ENCODE results near the gene SLC35E1. TPM values are rescaled to one million over a fixed set of nuclear protein-coding genes. Genes with fewer than 3 reads are reported as not detected.

SLC35E1 gene
- total and polyA plus RNA-seq, 2 of the 4 experiments (the other 2 are of a cell fraction), result 22.6 to 38.0 TPM

DNA sequence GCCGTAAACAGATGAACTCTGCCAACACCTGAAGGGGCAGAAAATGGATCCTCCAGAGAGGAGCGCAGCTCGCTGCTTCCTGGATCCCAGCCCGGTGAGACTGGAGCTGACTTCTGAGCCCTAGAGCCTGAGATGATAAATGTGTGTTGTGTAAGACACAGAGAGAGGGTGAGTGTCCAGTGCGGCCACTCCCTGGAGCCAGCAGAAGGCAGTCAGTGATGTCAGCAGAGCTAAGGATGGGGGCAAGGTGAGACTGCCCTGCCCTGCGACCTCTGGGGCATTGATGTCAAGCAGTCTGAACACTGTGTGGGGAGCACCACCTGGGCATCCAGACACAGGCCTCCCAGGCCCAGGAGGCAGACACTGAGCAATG, 9.7 kb upstream of the SLC35E1 start:
- H2AK9ac ChIP-seq (replicated peaks; ENCODE audit: low read depth, low read length, poor library complexity), result no peak overlapping the region
- H3K14ac ChIP-seq (replicated peaks; ENCODE audit: low read depth, low read length), result no peak overlapping the region
- H4K20me1 ChIP-seq (ENCODE audit: insufficient read depth, low read length), result peaks cover 94% of the 10 kb centered on the region
- no peak for TF ChIP-seq NFE2L2 (IDR thresholded peaks at IDR 0.05; ENCODE audit: low read depth, low read length)
- TF ChIP-seq CEBPB (IDR thresholded peaks at IDR 0.05; ENCODE audit: low read depth, low read length), result peak; percentile 46; the same call in 1 of the 2 replicates
- H2BK5ac ChIP-seq (ENCODE audit: low read depth, low read length, poor library complexity, severe bottlenecking), result no peak overlapping the region
- H2AK5ac ChIP-seq (ENCODE audit: low read depth, low read length), result no peak overlapping the region
- no peaks in the 10 kb centered on the region for H3K27me3 ChIP-seq (ENCODE audit: control insufficient read depth, insufficient read depth, low read length)
- no peak overlapping the region for H3K4me3 ChIP-seq (ENCODE audit: insufficient read depth, low read depth, low read length)
- H3K79me1 ChIP-seq (ENCODE audit: low read depth in 1 of 2, low read length in 2 of 2), result peaks cover 40 to 93% of the 10 kb centered on the region in 2 experiments
- no TSS peak for BruUV-seq (replicated peaks)
- ChIA-PET POLR2A (ENCODE audit: unreplicated experiment) (no interaction called here), CTCF (no interaction called here)
- no peak overlapping the region for H4K8ac ChIP-seq (ENCODE audit: low read depth in 2 of 2, low read length in 2 of 2)
- no peak overlapping the region for H3K9ac ChIP-seq (ENCODE audit: low read depth, low read length)
- H3K4me1 ChIP-seq (ENCODE audit: control insufficient read depth, insufficient read depth, low read length), result peaks cover 19% of the 10 kb centered on the region
- H2AFZ ChIP-seq (replicated peaks; ENCODE audit: low read length, poor library complexity), result no peak overlapping the region
- no peak overlapping the region for H4K91ac ChIP-seq (ENCODE audit: insufficient read depth, low read depth, low read length)
- H3K4me2 ChIP-seq (ENCODE audit: low read depth, low read length), result no peak overlapping the region
- dilution Hi-C loops (cut with HindIII; ENCODE audit: low sequenced_read_pairs, unreplicated experiment) (no loop called here), in situ Hi-C loops (cut with MboI; ENCODE audit: low sequenced_read_pairs) (loop anchor here (5.0 kb wide), 1 partner anchor 45 kb away; the partner anchor contains the start of gene MED26), intact Hi-C loops (cut with micrococcal nuclease) (no loop called here)
- ATAC-seq (ENCODE audit: low read depth) (no peak), DNase-seq (peak; percentile 23)
- H4K5ac ChIP-seq (ENCODE audit: low read depth, low read length), result no peak overlapping the region
- H3K56ac ChIP-seq (ENCODE audit: extremely low read depth, insufficient read depth, low read length), result no peak overlapping the region
- no peak overlapping the region for H2BK120ac ChIP-seq (ENCODE audit: low read depth, low read length)
- peaks cover 15% of the 10 kb centered on the region for H3K36me3 ChIP-seq (ENCODE audit: control insufficient read depth, insufficient read depth, low read length)
- no peak overlapping the region for H2BK15ac ChIP-seq (ENCODE audit: low read depth, low read length)
- no peak overlapping the region for H3K4ac ChIP-seq (ENCODE audit: low read depth, low read length)
- no peaks in the 10 kb centered on the region for H3K9me3 ChIP-seq (ENCODE audit: control insufficient read depth, insufficient read depth, low read length)
- no peak overlapping the region for H3K23ac ChIP-seq (ENCODE audit: low read depth, low read length)
- H3K18ac ChIP-seq (ENCODE audit: low read depth, low read length), result no peak overlapping the region
- H3K9me1 ChIP-seq (ENCODE audit: insufficient read depth, low read length), result peaks cover 38% of the 10 kb centered on the region
- no peak overlapping the region for H3K27ac ChIP-seq (ENCODE audit: insufficient read depth, low read length)
- H2BK20ac ChIP-seq (ENCODE audit: low read depth, low read length), result no peak overlapping the region
- WGBS, 2 experiments (ENCODE audit: extremely low coverage in 2 of 2, insufficient read length in 1 of 2), result 100% methylated on average over 1 of the region's 6 CpGs; no CpG with 5 or more reads in 1 of the 2 experiments

Data from IMR-90 (cell line).